H1 (cell line): ENCODE results near the gene STK11. TPM values are rescaled to one million over a fixed set of nuclear protein-coding genes. Genes with fewer than 3 reads are reported as not detected.
A peak's percentile ranks its signal among the peaks of the same experiment; 100 is the strongest.

ENCODE experiments used
- FOSL1 ChIP-seq: IDR thresholded peaks from 2 replicates; pipeline ENCODE4 v1.6.1; 2011; ENCODE audit warnings: mild to moderate bottlenecking, low read depth, low read length, moderate library complexity; ENCODE audit not compliant: insufficient read depth
- TCF12 ChIP-seq: IDR thresholded peaks from 2 replicates; pipeline ENCODE4 v1.6.1; 2011; ENCODE audit warnings: low read depth, mild to moderate bottlenecking, low read length
- polyA plus RNA-seq, 7 experiments: library from polyadenylated mRNA; depleted of rRNA in 3 of 7; stranded (reverse) in 5 of 7; unstranded in 2 of 7; fragments of >200 nt in 5 of 7; fragments of 200-250 nt in 2 of 7; gene quantifications; 1 replicate in 5 of 7; 2 replicates in 1 of 7; 4 replicates in 1 of 7; pipeline versions ENCODE4 v1.2.1 to v1.2.3, GENCODE V29; 2011 to 2013; ENCODE audit warnings: missing spikeins in 2 of 7, mixed read lengths in 2 of 7
- total RNA-seq: library from RNA; stranded (reverse); fragmentation: NEBNext Ultra II Directional; extraction: Animal tissue kit (Norgen Biotek cat#: 25700); gene quantifications from 2 replicates; pipeline ENCODE4 v1.2.1, GENCODE V29; 2021

The STK11 gene
- total and polyA plus RNA-seq, 2 of the 8 experiments (the other 6 are each of a cell fraction or from before 2014, with no cell fraction given), result 45.3 to 70.7 TPM

DNA sequence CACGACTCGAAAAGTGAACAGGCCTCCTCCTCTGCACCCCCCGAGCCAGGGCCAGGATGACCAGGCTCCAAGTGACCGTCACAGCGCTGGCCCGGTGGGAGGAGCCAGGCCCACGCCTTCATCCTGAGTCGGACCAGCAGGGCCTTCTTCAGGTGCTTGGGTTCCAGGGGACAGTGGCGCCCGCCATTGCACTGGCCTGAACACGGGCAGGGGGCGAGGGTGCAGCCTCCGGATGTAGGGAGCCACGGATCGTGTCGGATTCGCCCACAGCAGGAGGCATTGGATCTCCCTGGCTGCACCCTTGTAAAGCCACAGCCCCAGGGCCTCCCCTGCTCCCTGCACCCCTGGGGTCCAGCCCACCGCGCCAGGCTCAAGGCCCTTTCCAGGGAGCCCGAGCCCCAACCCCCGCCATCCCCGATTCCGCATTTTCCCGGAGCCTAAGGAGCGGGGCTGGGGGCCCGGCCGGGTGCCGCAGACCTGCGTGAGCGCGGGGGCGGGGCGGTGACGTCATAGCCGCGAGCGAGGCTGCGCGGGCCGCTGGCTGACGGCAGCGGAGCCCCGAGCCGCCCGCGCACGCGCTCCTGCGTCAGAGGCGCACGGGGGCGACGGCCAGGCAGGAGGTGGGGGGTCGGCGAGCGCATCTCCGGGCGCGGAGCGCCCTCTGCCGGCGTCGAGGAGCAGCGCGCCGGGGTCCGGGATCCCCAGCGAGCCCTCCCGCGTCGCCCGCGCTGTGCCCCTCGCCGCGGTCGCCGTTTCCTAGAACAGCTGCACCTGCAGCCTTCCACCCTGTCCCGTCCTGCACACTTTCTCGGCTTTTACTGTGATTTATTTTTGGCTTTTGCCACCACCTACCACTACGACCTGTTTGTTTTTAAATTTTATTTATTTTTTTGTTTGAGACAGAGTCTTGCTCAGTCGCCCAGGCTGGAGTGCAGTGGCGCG is 34.5 kb downstream of the STK11 start (continued):
- TF ChIP-seq TCF12 (0 out of 2 replicates have a peak, but pooled peaks have one; percentile 37), FOSL1 (peak; percentile 67; the same call in 1 of the 2 replicates)
- TF ChIP-seq, all 59 proteins: peak for 24
